ENCODE data around the gene PDGFB.

PDGFB gene

GRCh38 chr22:39226353-39226752, 18.4 kb downstream of the PDGFB start:
- H3K27ac ChIP-seq, result no peak overlapping the region

GRCh38 chr22:39225591-39225990, 19.2 kb downstream of the PDGFB start:
- H3K27ac ChIP-seq, result no peak overlapping the region
- TF ChIP-seq CTCF (conservative IDR thresholded peaks at IDR 0.05), result no peak

More at GRCh38 chr22:39226353-39226752, 18.4 kb downstream of the PDGFB start:
- no peak for TF ChIP-seq CTCF (conservative IDR thresholded peaks at IDR 0.05)

GRCh38 chr22:39224550-39224949, 20.2 kb downstream of the PDGFB start:
- H3K27ac ChIP-seq, result no peak overlapping the region
- TF ChIP-seq CTCF (conservative IDR thresholded peaks at IDR 0.05), result no peak

- H3K27ac ChIP-seq, result no peak overlapping the region
- no peak for TF ChIP-seq CTCF (conservative IDR thresholded peaks at IDR 0.05)
Observed at GRCh38 chr22:39223091-39223710, 21.6 kb downstream of the PDGFB start.

GRCh38 chr22:39221999-39222686, 22.6 kb downstream of the PDGFB start:
- H3K27ac ChIP-seq, result no peak overlapping the region
- no peak for TF ChIP-seq CTCF (conservative IDR thresholded peaks at IDR 0.05)

- H3K27ac ChIP-seq, result no peak overlapping the region
- no peak for TF ChIP-seq CTCF (conservative IDR thresholded peaks at IDR 0.05)
Observed at GRCh38 chr22:39220890-39221850, 23.6 kb downstream of the PDGFB start.

- H3K27ac ChIP-seq, result no peak overlapping the region
- TF ChIP-seq CTCF (conservative IDR thresholded peaks at IDR 0.05), result no peak
Observed at GRCh38 chr22:39220450-39220849, 24.3 kb downstream of the PDGFB start.

Measured in VCaP (cell line).